ENCODE data around the gene SHMT2.

The SHMT2 gene

DNA sequence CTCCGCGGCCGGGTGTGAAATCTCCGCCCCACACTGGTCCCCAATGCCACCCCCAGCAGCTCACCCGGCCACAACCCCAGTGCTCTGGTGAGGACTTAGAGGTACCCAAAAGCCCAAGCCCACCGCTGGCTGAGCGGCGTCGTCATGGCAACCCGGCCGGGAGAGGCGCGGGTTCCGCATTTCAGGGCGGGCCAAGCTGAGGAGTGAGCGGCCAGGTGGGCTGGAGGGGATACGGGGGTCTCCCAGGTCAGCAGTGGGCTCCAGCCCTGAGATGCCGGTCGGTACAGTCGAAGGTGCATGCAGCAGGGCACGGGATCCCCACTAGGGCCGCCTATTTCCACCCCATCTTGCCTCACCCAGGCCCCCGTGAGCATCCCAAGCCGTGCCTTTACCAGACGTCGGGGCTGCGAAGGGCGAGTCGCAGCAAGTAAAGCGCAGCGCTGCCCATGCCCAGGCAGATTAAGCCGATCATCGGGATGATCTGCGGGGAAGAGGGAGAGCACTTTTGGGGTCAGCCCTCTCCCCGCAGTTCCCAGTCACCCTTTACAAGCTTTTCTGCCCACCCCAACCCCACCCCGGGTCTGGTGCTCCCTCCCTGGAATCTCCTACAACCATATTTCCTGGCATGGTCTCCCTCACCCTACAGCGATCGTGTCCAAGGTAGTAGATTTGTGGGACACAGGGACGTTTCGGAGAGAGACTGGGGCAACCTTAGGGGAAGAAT is 6.9 kb downstream of the SHMT2 start:
- H3K9me3 ChIP-seq (ENCODE audit: control insufficient read depth, insufficient read depth, low read length): no peaks in the 10 kb centered on the region
- no peak overlapping the region for H3K27ac ChIP-seq (ENCODE audit: low read depth, low read length)
- peaks cover 34% of the 10 kb centered on the region for H3K36me3 ChIP-seq (ENCODE audit: control insufficient read depth, insufficient read depth, low read length)
- H3K4me3 ChIP-seq (ENCODE audit: low read depth, low read length): no peak overlapping the region
- H3K4me1 ChIP-seq (ENCODE audit: control insufficient read depth, insufficient read depth, low read length): peaks cover 22% of the 10 kb centered on the region
- H3K27me3 ChIP-seq (ENCODE audit: control insufficient read depth, insufficient read depth, low read length): peaks cover 73% of the 10 kb centered on the region
- H3K9ac ChIP-seq (ENCODE audit: low read depth, low read length): no peak overlapping the region

GRCh38 chr12:57236925-57237595 is 7.5 kb downstream of the SHMT2 start:
- Histone ChIP-seq H3K9ac (ENCODE audit: low read depth, low read length) (no peak overlapping the region), H3K9me3 (ENCODE audit: control insufficient read depth, insufficient read depth, low read length) (no peaks in the 10 kb centered on the region), H3K4me1 (ENCODE audit: control insufficient read depth, insufficient read depth, low read length) (peaks cover 27% of the 10 kb centered on the region), H3K4me3 (ENCODE audit: low read depth, low read length) (no peak overlapping the region), H3K36me3 (ENCODE audit: control insufficient read depth, insufficient read depth, low read length) (peaks cover 27% of the 10 kb centered on the region), H3K27me3 (ENCODE audit: control insufficient read depth, insufficient read depth, low read length) (peaks cover 80% of the 10 kb centered on the region), H3K27ac (ENCODE audit: low read depth, low read length) (no peak overlapping the region)

DNA sequence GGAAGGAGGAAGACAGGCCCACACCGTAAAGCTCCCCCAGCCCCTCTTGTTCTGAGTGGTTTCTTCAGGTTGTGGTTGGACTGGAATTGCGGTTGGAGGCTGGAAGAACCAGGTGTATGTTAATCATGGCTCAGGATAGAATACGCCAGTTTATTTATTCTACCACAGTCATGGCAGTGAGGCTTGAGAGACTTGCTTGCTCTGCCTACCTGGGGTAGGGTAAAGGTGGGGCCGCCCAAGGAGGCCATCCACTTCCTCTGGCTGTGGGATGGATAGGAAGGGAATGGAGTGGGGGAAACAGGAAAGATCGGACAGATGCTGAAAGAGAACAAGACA is 8.1 kb downstream of the SHMT2 start:
- Histone ChIP-seq H3K4me1 (ENCODE audit: control insufficient read depth, insufficient read depth, low read length) (peaks cover 30% of the 10 kb centered on the region), H3K9me3 (ENCODE audit: control insufficient read depth, insufficient read depth, low read length) (no peaks in the 10 kb centered on the region), H3K27ac (ENCODE audit: low read depth, low read length) (no peak overlapping the region), H3K27me3 (ENCODE audit: control insufficient read depth, insufficient read depth, low read length) (peaks cover 85% of the 10 kb centered on the region), H3K36me3 (ENCODE audit: control insufficient read depth, insufficient read depth, low read length) (peaks cover 22% of the 10 kb centered on the region), H3K4me3 (ENCODE audit: low read depth, low read length) (peak overlapping the region; percentile 71; the same call in 1 of the 2 replicates), H3K9ac (ENCODE audit: low read depth, low read length) (no peak overlapping the region)

DNA sequence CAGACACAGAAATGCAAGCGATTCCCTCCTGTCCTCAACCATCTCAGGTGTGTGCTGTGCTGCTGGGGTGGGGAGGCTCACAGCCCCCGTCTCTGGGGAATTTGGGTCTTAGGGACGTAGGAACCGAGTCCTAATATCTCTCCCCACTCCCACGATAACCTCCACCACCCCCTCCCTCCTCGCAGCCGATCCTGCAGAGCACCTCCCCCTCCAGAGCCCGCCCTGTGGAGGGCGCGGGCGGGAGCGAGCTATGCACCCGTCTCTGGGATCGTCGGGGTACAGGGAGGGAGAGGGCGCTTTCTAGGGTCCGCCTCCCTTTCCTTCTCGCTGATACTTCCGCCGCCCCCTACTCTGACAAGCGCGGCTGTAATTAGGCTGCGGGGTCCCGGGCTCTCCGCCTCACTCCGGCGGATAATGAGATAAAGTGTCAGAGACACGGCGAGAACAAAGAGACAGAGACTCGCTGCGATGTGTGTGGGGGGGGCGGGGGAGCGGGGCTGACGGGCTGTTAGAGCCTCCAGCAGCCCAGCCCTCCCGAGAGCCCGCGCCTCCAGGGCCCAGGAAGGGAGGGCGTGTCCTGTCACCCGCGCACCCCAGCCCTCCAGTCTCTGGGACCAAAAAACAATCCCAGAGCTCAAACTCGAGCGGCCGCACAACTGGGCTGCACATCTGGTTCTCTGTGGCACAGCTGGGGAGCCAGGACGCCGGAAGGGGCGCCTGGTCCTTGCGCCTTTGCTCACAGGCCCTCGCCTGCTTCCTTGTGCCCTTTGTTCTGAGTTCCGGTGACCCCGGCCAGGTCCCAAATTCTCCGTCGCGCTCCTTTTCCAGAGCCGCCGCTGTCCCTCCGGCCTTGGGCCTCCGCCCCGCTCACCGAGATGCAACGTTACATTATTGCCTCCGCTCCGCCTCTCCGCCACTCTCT is 8.7 kb downstream of the SHMT2 start:
- H3K4me1 ChIP-seq (ENCODE audit: control insufficient read depth, insufficient read depth, low read length): peaks cover 30% of the 10 kb centered on the region
- peak overlapping the region; percentile 71 for H3K4me3 ChIP-seq (ENCODE audit: low read depth, low read length)
- H3K27me3 ChIP-seq (ENCODE audit: control insufficient read depth, insufficient read depth, low read length): peaks cover 87% of the 10 kb centered on the region
- peaks cover 16% of the 10 kb centered on the region for H3K36me3 ChIP-seq (ENCODE audit: control insufficient read depth, insufficient read depth, low read length)
- no peak overlapping the region for H3K27ac ChIP-seq (ENCODE audit: low read depth, low read length)
- no peaks in the 10 kb centered on the region for H3K9me3 ChIP-seq (ENCODE audit: control insufficient read depth, insufficient read depth, low read length)
- 0 out of 2 replicates have a peak overlapping the region, but pooled peaks have one; percentile 7 for H3K9ac ChIP-seq (ENCODE audit: low read depth, low read length)

GRCh38 chr12:57238854-57239554 is 9.5 kb downstream of the SHMT2 start:
- Histone ChIP-seq H3K4me3 (ENCODE audit: low read depth, low read length) (peak overlapping the region; percentile 71), H3K36me3 (ENCODE audit: control insufficient read depth, insufficient read depth, low read length) (peaks cover 8% of the 10 kb centered on the region), H3K9me3 (ENCODE audit: control insufficient read depth, insufficient read depth, low read length) (no peaks in the 10 kb centered on the region), H3K4me1 (ENCODE audit: control insufficient read depth, insufficient read depth, low read length) (peaks cover 33% of the 10 kb centered on the region), H3K27me3 (ENCODE audit: control insufficient read depth, insufficient read depth, low read length) (peaks cover 89% of the 10 kb centered on the region), H3K27ac (ENCODE audit: low read depth, low read length) (no peak overlapping the region), H3K9ac (ENCODE audit: low read depth, low read length) (0 out of 2 replicates have a peak overlapping the region, but pooled peaks have one; percentile 7)

DNA sequence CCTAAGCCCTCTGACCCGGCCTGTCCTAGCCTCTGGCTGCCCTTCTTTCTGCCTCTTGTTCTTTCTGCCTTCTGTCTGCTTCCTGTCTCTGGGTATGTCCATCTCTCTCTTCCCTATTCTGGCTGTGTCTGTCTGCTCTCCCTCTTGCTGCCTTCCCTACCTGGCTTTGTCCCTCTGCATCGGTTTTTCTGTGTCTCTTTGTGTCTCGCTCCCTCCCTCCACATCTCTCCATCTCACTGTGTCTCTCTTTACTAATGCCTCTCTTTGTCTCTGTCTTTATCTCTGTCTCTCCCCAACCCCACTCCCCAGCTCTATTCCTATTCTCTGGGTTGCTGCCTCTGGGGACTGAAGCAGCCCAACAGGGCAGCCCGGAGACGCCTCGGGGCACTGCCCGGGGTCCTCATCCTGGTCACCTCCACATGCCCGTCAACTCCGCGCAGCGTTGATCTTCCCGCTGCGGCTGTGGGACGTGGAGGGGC is 10.1 kb downstream of the SHMT2 start:
- Histone ChIP-seq H3K4me3 (ENCODE audit: low read depth, low read length) (peak overlapping the region; percentile 71), H3K27me3 (ENCODE audit: control insufficient read depth, insufficient read depth, low read length) (peaks cover 89% of the 10 kb centered on the region), H3K9me3 (ENCODE audit: control insufficient read depth, insufficient read depth, low read length) (no peaks in the 10 kb centered on the region), H3K9ac (ENCODE audit: low read depth, low read length) (peak overlapping the region; percentile 66), H3K4me1 (ENCODE audit: control insufficient read depth, insufficient read depth, low read length) (peaks cover 35% of the 10 kb centered on the region), H3K27ac (ENCODE audit: low read depth, low read length) (no peak overlapping the region), H3K36me3 (ENCODE audit: control insufficient read depth, insufficient read depth, low read length) (peaks cover 1% of the 10 kb centered on the region)

DNA sequence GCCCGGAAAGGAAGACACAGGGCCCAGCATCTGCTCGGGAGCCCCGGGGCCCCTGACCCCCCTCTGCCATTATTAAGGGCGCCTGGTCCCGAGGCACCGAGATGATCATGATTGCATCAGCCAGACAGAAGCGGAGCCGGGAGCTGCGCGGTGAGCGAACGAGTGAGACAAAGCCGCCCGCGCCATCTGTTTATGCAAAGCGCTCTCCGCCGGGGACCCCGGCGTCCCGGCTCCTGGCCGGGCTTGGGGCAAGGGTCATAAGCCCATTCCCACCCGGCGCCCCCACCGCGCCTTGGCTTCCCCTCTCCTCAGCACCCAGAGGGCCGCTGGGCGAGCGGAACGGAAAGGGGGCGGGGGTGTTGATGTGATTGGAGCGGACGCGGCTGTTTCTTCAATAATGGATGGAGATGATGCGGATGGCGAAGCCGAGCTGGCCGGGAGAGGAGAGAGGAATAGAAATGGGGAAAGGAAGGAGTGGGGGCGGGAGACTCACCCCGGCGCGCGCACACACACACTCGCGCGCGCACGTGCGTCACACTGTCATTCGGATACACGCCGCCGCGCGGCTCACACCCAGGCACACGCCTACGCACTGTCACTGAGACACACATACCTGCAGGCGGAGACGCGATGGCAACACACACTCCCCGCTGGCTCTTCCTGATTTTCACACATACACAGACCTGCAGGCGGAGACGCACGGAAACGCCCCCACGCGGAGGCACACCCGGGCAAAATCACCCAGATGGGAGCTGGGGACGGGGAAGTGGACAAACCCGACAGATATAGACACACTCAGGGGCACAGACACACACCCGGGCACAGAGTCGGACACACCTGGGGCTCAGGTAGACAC is 10.8 kb downstream of the SHMT2 start:
- Histone ChIP-seq H3K9ac (ENCODE audit: low read depth, low read length) (peak overlapping the region; percentile 66), H3K4me1 (ENCODE audit: control insufficient read depth, insufficient read depth, low read length) (peaks cover 31% of the 10 kb centered on the region), H3K36me3 (ENCODE audit: control insufficient read depth, insufficient read depth, low read length) (no peaks in the 10 kb centered on the region), H3K4me3 (ENCODE audit: low read depth, low read length) (peak overlapping the region; percentile 71), H3K9me3 (ENCODE audit: control insufficient read depth, insufficient read depth, low read length) (no peaks in the 10 kb centered on the region), H3K27ac (ENCODE audit: low read depth, low read length) (no peak overlapping the region), H3K27me3 (ENCODE audit: control insufficient read depth, insufficient read depth, low read length) (peaks cover 85% of the 10 kb centered on the region)

DNA sequence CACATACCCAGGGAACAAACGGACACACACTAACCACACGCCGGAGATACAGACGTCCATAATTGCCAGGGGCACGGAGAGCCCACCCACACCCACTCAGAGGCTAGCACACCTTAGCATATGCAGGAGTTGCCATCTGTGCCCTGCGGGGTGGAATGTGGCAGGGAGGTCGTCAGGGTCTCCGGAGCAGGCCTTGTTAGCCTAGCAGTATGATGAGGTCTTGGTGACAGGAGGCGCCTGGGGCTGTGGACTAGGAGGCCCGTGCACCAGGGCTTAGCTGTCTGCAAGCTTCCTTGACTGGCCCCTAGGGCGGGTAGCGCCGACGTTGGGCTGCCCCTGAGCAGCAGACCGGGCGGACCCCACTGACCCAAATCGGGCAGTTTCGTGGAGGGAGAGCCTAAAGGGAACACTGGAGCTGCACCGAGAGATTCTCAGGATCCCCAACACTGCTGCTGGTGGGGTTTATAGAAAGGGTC is 11.5 kb downstream of the SHMT2 start:
- peaks cover 27% of the 10 kb centered on the region for H3K4me1 ChIP-seq (ENCODE audit: control insufficient read depth, insufficient read depth, low read length)
- H3K36me3 ChIP-seq (ENCODE audit: control insufficient read depth, insufficient read depth, low read length): no peaks in the 10 kb centered on the region
- H3K27me3 ChIP-seq (ENCODE audit: control insufficient read depth, insufficient read depth, low read length): peaks cover 79% of the 10 kb centered on the region
- H3K4me3 ChIP-seq (ENCODE audit: low read depth, low read length): peak overlapping the region; percentile 71; the same call in 1 of the 2 replicates
- no peak overlapping the region for H3K27ac ChIP-seq (ENCODE audit: low read depth, low read length)
- no peaks in the 10 kb centered on the region for H3K9me3 ChIP-seq (ENCODE audit: control insufficient read depth, insufficient read depth, low read length)
- no peak overlapping the region for H3K9ac ChIP-seq (ENCODE audit: low read depth, low read length)

DNA sequence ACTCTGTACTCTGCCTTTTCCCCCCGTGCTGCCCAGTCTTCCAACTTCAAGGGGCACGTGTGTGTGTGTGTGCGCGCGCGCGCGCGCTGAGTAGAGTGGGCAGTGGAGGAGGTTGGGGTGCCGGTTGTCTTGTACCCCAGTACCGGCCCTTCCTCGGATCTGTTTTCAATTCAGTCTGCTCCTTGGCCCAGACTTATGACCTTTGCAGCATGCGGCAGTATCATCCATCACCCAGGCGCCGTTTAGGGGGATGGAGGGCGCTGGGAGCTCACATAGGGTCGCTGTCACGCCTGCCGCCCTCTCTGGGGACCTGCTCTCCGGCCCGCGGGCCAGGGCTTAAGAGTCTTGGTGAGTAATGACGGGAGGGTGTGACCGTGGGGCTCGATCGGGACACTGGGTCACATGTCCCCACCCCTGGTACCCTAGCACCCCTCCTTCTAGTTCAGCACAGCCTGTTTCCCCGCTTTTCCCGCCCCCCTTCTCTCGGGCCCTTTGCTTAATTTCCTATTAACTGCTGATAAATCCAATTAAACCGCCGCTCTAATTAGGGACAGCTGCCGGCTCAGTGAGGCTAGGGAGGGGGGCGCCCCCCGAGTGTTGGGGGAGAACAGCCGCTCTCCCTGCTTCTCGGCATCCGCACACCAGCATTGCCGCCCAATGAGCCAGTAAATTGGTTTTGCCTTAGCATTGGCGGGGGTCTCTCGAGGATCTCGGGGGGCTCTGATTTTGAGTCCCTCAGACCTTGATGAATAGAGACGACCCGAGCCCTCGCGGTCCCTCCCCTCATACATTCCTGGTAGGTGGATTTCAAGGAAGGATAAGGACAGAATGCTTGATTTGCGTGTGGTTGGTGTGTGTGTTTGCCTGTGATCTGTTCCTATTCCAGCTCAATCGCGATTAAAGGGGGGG is 12.1 kb downstream of the SHMT2 start:
- Histone ChIP-seq H3K9ac (ENCODE audit: low read depth, low read length) (no peak overlapping the region), H3K4me1 (ENCODE audit: control insufficient read depth, insufficient read depth, low read length) (peaks cover 28% of the 10 kb centered on the region), H3K27ac (ENCODE audit: low read depth, low read length) (no peak overlapping the region), H3K36me3 (ENCODE audit: control insufficient read depth, insufficient read depth, low read length) (no peaks in the 10 kb centered on the region), H3K9me3 (ENCODE audit: control insufficient read depth, insufficient read depth, low read length) (no peaks in the 10 kb centered on the region), H3K4me3 (ENCODE audit: low read depth, low read length) (peak overlapping the region; percentile 7; the same call in 1 of the 2 replicates), H3K27me3 (ENCODE audit: control insufficient read depth, insufficient read depth, low read length) (peaks cover 72% of the 10 kb centered on the region)
